SK-N-SH (cell line): ENCODE results near the gene MYO1E. TPM values are rescaled to one million over a fixed set of nuclear protein-coding genes. Genes with fewer than 3 reads are reported as not detected.

Source experiments
- CTCF ChIA-PET: fragments of 300-600, 350-600 bp; formaldehyde crosslinking; extraction: SDS; loops from one replicate; lab custom pipeline; 2021; lab: Yijun Ruan, JAX
- POLR2A ChIA-PET: fragments of 350-600 bp; sonication (Branson Sonifier 250); formaldehyde crosslinking; extraction: SDS; loops from one replicate; lab custom pipeline; 2020; ENCODE audit warnings: antibody characterized with exemption, inconsistent platforms; lab: Yijun Ruan, JAX
- DNase-seq: peaks from one replicate; pipeline ENCODE4 v3.0.0; 2012
- H2AFZ ChIP-seq: fragments of 200-600 bp; sonication (generic); 2 replicates; pipeline ENCODE4 v1.8.1; 2016; ENCODE audit warnings: antibody characterized with exemption, mild to moderate bottlenecking, low read depth
- H3F3A ChIP-seq: fragments of 200-600 bp; sonication (generic); replicated peaks from 2 replicates; pipeline ENCODE3; 2016; ENCODE audit warnings: antibody characterized with exemption, mild to moderate bottlenecking; ENCODE audit not compliant: insufficient read depth
- H3K27ac ChIP-seq, 2 experiments: fragments of 200-500 bp in 1 of 2; fragments of 200-600 bp in 1 of 2; sonication (Bioruptor generic) in 1 of 2; sonication (generic), shearing (Covaris generic) in 1 of 2; 2 replicates each; pipeline versions ENCODE4 v1.5.1 to v1.6.1; 2014 to 2016; ENCODE audit warnings: low read depth in 2 of 2, inconsistent platforms in 1 of 2, low read length in 1 of 2, mild to moderate bottlenecking in 1 of 2, mixed read lengths in 1 of 2
- H3K27me3 ChIP-seq: fragments of 200-600 bp; sonication (generic), shearing (Covaris generic); 2 replicates; pipeline ENCODE4 v1.6.1; 2016; ENCODE audit warnings: mixed run types; ENCODE audit not compliant: insufficient read depth
- H3K36me3 ChIP-seq, 2 experiments: fragments of 200-500 bp in 1 of 2; fragments of 200-600 bp in 1 of 2; sonication (Bioruptor generic) in 1 of 2; sonication (generic) in 1 of 2; replicated peaks in 1 of 2; 2 replicates each; pipeline versions ENCODE3 to v1.5.1; 2014 to 2016; ENCODE audit warnings: low read length in 1 of 2, mild to moderate bottlenecking in 1 of 2; ENCODE audit not compliant: insufficient read depth in 2 of 2, control insufficient read depth in 1 of 2
- H3K4me1 ChIP-seq, 2 experiments: fragments of 200-500 bp in 1 of 2; fragments of 200-600 bp in 1 of 2; sonication (Bioruptor generic) in 1 of 2; sonication (generic), shearing (Covaris generic) in 1 of 2; 2 replicates each; pipeline versions ENCODE4 v1.5.1 to v1.6.1; 2014 to 2016; ENCODE audit warnings: low read depth in 1 of 2, low read length in 1 of 2, mixed run types in 1 of 2; ENCODE audit not compliant: insufficient read depth in 2 of 2, control insufficient read depth in 1 of 2
- H3K4me2 ChIP-seq: fragments of 200-600 bp; sonication (generic), shearing (Covaris generic); 2 replicates; pipeline ENCODE4 v1.6.1; 2017; ENCODE audit warnings: mixed run types
- H3K4me3 ChIP-seq, 2 experiments: fragments of 200-500 bp in 1 of 2; fragments of 200-600 bp in 1 of 2; sonication (Bioruptor generic) in 1 of 2; sonication (generic), shearing (Covaris generic) in 1 of 2; 2 replicates each; pipeline versions ENCODE4 v1.5.1 to v1.8.1; 2014 to 2016; ENCODE audit warnings: low read depth in 2 of 2, inconsistent platforms in 1 of 2, low read length in 1 of 2, mild to moderate bottlenecking in 1 of 2, mixed read lengths in 1 of 2, moderate library complexity in 1 of 2
- H3K79me2 ChIP-seq: fragments of 200-600 bp; sonication (generic); 2 replicates; pipeline ENCODE4 v1.8.1; 2017; ENCODE audit warnings: mild to moderate bottlenecking; ENCODE audit not compliant: insufficient read depth
- H3K9ac ChIP-seq: fragments of 200-600 bp; sonication (generic); 2 replicates; pipeline ENCODE4 v1.6.1; 2017; ENCODE audit warnings: mixed run types
- H3K9me2 ChIP-seq: fragments of 200-600 bp; sonication (generic); 2 replicates; pipeline ENCODE4 v1.6.1; 2017; ENCODE audit warnings: mixed run types
- H3K9me3 ChIP-seq: fragments of 200-600 bp; sonication (generic); 2 replicates; pipeline ENCODE4 v1.6.1; 2017; ENCODE audit warnings: mixed run types, mild to moderate bottlenecking, moderate library complexity
- H4K20me1 ChIP-seq: fragments of 200-600 bp; sonication (generic); 2 replicates; pipeline ENCODE4 v1.6.1; 2017; ENCODE audit warnings: mild to moderate bottlenecking, mixed run types; ENCODE audit not compliant: insufficient read depth
- CHD2 ChIP-seq: fragments of 150-350 bp; IDR thresholded peaks from 2 replicates; pipeline ENCODE4 v1.6.1; 2018; ENCODE audit warnings: low read length; ENCODE audit not compliant: partially characterized antibody
- ELF1 ChIP-seq: IDR thresholded peaks from 2 replicates; pipeline ENCODE4 v1.4.0; 2012
- FOXJ3 ChIP-seq: sonication (generic); formaldehyde crosslinking; IDR thresholded peaks from 2 replicates; pipeline ENCODE4 v1.5.1; 2020; ENCODE audit warnings: mild to moderate bottlenecking, missing genetic modification reagents
- FOXM1 ChIP-seq: IDR thresholded peaks from 2 replicates; pipeline ENCODE4 v1.4.0; 2012; ENCODE audit warnings: low read depth, mild to moderate bottlenecking
- GABPA ChIP-seq: IDR thresholded peaks from 2 replicates; pipeline ENCODE4 v1.4.0; 2012; ENCODE audit warnings: low read depth, mild to moderate bottlenecking
- MEF2A ChIP-seq: IDR thresholded peaks from 2 replicates; pipeline ENCODE4 v1.4.0; 2012; ENCODE audit warnings: low read depth, borderline replicate concordance
- MXI1 ChIP-seq: IDR thresholded peaks from 2 replicates; pipeline ENCODE4 v1.6.1; 2012; ENCODE audit warnings: mild to moderate bottlenecking, low read depth, low read length, improper control_type of control experiment
- NFIC ChIP-seq: IDR thresholded peaks from 2 replicates; pipeline ENCODE4 v1.4.0; 2012; ENCODE audit warnings: borderline replicate concordance
- NRF1 ChIP-seq: IDR thresholded peaks from 2 replicates; pipeline ENCODE4 v1.6.1; 2012; ENCODE audit warnings: low read depth, mild to moderate bottlenecking, low read length
- POLR2AphosphoS5 ChIP-seq: IDR thresholded peaks from 2 replicates; pipeline ENCODE4 v1.6.1; 2012; ENCODE audit warnings: low read depth, low read length
- RFX5 ChIP-seq: IDR thresholded peaks from 2 replicates; pipeline ENCODE4 v1.6.1; 2012; ENCODE audit warnings: mild to moderate bottlenecking, improper control_type of control experiment, low read length
- SIN3A ChIP-seq: IDR thresholded peaks from 2 replicates; pipeline ENCODE4 v1.6.1; 2012; ENCODE audit warnings: low read depth, mild to moderate bottlenecking, low read length, moderate library complexity, borderline replicate concordance
- TAF1 ChIP-seq: IDR thresholded peaks from 2 replicates; pipeline ENCODE4 v1.6.1; 2012; ENCODE audit warnings: low read depth, mild to moderate bottlenecking, low read length, moderate library complexity, borderline replicate concordance
- TCF12 ChIP-seq: IDR thresholded peaks from 2 replicates; pipeline ENCODE4 v1.4.0; 2012
- YY1 ChIP-seq: IDR thresholded peaks from 2 replicates; pipeline ENCODE4 v1.4.0; 2012; ENCODE audit warnings: low read depth, mild to moderate bottlenecking
- WGBS: methylation state at CpG from one replicate; pipeline ENCODE4 v1.1.6; 2017; ENCODE audit warnings: low lambda C conversion rate; 5-methylcytosine and 5-hydroxymethylcytosine counted together
- polyA plus RNA-seq, 3 experiments: library from polyadenylated mRNA; depleted of rRNA; stranded (reverse); fragments of >200 nt; gene quantifications; 2 replicates each; pipeline ENCODE4 v1.2.3, GENCODE V29; 2012
- TF ChIP-seq, protein P1 (sequence below): fragments of 150-350 bp; IDR thresholded peaks from 2 replicates; pipeline ENCODE4 v1.6.1; 2016; ENCODE audit warnings: mild to moderate bottlenecking, low read depth, low read length
- TF ChIP-seq, protein P2 (sequence below): fragments of 150-350 bp; IDR thresholded peaks from 2 replicates; pipeline ENCODE4 v1.6.1; 2017; ENCODE audit warnings: antibody characterized with exemption, low read length, low read depth, borderline replicate concordance
- TF ChIP-seq, protein P3 (sequence below): IDR thresholded peaks from 2 replicates; pipeline ENCODE4 v1.4.0; 2012; ENCODE audit warnings: low read depth, borderline replicate concordance
- TF ChIP-seq, protein P4 (sequence below): IDR thresholded peaks from 2 replicates; pipeline ENCODE4; 2012
- TF ChIP-seq, protein P5 (sequence below): IDR thresholded peaks from 2 replicates; pipeline ENCODE4 v1.4.0; 2012; ENCODE audit warnings: low read depth
- TF ChIP-seq, protein P6 (sequence below): IDR thresholded peaks from 2 replicates; pipeline ENCODE4 v1.6.1; 2012; ENCODE audit warnings: mild to moderate bottlenecking, low read depth, low read length, moderate library complexity
- TF ChIP-seq, protein P7 (sequence below): IDR thresholded peaks from 2 replicates; pipeline ENCODE4 v1.4.0; 2012; ENCODE audit warnings: low read depth, borderline replicate concordance

Gene MYO1E
- polyA plus RNA-seq, 1 of the 3 experiments (the other 2 are of a cell fraction), result 9.7 TPM

DNA sequence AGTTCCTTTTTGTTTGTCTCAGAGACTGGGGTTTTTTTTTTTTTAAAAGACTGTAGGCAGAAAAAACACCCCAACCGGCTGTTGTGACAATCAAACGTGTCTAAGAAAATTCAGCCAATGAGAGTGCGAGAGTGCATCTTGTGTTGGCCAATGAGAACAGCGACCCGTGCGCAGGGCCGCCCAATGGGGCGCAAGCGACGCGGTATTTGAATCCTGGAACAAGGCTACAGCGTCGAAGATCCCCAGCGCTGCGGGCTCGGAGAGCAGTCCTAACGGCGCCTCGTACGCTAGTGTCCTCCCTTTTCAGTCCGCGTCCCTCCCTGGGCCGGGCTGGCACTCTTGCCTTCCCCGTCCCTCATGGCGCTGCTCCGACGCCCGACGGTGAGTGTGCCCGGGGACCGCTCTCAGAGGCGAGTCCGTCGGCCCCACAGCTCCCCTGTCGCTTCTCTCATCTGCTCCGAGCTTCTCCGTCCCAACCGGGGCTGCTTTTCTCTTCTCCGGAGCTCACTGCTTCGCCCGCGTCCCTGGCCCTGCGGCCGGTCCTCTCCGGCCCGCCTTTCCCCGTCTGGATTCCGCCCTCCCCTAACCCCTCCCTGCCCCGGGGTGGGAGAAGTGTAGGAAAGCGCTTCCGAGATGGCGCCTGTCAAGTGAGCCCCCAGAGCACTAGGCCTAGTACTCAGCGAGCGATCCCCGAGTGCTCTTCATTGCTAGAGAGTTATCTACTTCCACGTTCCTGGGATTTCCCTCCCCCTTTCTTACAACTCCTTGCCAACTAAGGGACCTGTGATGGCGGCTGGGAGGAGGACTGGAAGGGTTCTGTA is 267.5 kb downstream of the MYO1E start, which contains the start of gene CCNB2:
Gene CCNB2, plus strand, starts transcription at position 235 of the 821 bp plus-strand sequence. Its CDS starts 123 bp downstream, at position 358.
- H3K4me3 ChIP-seq, result peak within 1 kb of the TSS; percentile 81 to 89
- TF ChIP-seq CHD2, result peak; percentile 60
- TF ChIP-seq FOXM1, result peak; percentile 99
- TF ChIP-seq ELF1, result 0 out of 2 replicates have a peak, but pooled peaks have one; percentile 6
- TF ChIP-seq GABPA, result no peak
- TF ChIP-seq, protein P1, sequence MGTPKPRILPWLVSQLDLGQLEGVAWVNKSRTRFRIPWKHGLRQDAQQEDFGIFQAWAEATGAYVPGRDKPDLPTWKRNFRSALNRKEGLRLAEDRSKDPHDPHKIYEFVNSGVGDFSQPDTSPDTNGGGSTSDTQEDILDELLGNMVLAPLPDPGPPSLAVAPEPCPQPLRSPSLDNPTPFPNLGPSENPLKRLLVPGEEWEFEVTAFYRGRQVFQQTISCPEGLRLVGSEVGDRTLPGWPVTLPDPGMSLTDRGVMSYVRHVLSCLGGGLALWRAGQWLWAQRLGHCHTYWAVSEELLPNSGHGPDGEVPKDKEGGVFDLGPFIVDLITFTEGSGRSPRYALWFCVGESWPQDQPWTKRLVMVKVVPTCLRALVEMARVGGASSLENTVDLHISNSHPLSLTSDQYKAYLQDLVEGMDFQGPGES, result peak; percentile 61
- TF ChIP-seq MXI1, result peak; percentile 94
- peak; percentile 98 for TF ChIP-seq SIN3A
- TF ChIP-seq YY1, result peak; percentile 71; the same call in 1 of the 2 replicates
- TF ChIP-seq NFIC, result no peak
- TF ChIP-seq NRF1, result peak; percentile 31; the same call in 1 of the 2 replicates
- TF ChIP-seq TCF12, result no peak
- no peak for TF ChIP-seq FOXJ3
- TF ChIP-seq, protein P2, sequence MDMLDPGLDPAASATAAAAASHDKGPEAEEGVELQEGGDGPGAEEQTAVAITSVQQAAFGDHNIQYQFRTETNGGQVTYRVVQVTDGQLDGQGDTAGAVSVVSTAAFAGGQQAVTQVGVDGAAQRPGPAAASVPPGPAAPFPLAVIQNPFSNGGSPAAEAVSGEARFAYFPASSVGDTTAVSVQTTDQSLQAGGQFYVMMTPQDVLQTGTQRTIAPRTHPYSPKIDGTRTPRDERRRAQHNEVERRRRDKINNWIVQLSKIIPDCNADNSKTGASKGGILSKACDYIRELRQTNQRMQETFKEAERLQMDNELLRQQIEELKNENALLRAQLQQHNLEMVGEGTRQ, result peak; percentile 29; the same call in 1 of the 2 replicates
- TF ChIP-seq, protein P3, sequence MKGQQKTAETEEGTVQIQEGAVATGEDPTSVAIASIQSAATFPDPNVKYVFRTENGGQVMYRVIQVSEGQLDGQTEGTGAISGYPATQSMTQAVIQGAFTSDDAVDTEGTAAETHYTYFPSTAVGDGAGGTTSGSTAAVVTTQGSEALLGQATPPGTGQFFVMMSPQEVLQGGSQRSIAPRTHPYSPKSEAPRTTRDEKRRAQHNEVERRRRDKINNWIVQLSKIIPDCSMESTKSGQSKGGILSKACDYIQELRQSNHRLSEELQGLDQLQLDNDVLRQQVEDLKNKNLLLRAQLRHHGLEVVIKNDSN, result peak; percentile 70; the same call in 1 of the 2 replicates
- TF ChIP-seq, protein P4, sequence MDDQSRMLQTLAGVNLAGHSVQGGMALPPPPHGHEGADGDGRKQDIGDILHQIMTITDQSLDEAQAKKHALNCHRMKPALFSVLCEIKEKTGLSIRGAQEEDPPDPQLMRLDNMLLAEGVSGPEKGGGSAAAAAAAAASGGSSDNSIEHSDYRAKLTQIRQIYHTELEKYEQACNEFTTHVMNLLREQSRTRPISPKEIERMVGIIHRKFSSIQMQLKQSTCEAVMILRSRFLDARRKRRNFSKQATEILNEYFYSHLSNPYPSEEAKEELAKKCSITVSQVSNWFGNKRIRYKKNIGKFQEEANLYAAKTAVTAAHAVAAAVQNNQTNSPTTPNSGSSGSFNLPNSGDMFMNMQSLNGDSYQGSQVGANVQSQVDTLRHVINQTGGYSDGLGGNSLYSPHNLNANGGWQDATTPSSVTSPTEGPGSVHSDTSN, result peak; percentile 87
- peak; percentile 7; the same call in 1 of the 2 replicates for TF ChIP-seq TAF1
- TF ChIP-seq, protein P5, sequence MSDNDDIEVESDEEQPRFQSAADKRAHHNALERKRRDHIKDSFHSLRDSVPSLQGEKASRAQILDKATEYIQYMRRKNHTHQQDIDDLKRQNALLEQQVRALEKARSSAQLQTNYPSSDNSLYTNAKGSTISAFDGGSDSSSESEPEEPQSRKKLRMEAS, result 0 out of 2 replicates have a peak, but pooled peaks have one; percentile 54
- TF ChIP-seq RFX5, result peak; percentile 80
- TF ChIP-seq POLR2AphosphoS5, result peak; percentile 79
- TF ChIP-seq, protein P6, sequence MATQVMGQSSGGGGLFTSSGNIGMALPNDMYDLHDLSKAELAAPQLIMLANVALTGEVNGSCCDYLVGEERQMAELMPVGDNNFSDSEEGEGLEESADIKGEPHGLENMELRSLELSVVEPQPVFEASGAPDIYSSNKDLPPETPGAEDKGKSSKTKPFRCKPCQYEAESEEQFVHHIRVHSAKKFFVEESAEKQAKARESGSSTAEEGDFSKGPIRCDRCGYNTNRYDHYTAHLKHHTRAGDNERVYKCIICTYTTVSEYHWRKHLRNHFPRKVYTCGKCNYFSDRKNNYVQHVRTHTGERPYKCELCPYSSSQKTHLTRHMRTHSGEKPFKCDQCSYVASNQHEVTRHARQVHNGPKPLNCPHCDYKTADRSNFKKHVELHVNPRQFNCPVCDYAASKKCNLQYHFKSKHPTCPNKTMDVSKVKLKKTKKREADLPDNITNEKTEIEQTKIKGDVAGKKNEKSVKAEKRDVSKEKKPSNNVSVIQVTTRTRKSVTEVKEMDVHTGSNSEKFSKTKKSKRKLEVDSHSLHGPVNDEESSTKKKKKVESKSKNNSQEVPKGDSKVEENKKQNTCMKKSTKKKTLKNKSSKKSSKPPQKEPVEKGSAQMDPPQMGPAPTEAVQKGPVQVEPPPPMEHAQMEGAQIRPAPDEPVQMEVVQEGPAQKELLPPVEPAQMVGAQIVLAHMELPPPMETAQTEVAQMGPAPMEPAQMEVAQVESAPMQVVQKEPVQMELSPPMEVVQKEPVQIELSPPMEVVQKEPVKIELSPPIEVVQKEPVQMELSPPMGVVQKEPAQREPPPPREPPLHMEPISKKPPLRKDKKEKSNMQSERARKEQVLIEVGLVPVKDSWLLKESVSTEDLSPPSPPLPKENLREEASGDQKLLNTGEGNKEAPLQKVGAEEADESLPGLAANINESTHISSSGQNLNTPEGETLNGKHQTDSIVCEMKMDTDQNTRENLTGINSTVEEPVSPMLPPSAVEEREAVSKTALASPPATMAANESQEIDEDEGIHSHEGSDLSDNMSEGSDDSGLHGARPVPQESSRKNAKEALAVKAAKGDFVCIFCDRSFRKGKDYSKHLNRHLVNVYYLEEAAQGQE, result no peak
- TF ChIP-seq, protein P7, sequence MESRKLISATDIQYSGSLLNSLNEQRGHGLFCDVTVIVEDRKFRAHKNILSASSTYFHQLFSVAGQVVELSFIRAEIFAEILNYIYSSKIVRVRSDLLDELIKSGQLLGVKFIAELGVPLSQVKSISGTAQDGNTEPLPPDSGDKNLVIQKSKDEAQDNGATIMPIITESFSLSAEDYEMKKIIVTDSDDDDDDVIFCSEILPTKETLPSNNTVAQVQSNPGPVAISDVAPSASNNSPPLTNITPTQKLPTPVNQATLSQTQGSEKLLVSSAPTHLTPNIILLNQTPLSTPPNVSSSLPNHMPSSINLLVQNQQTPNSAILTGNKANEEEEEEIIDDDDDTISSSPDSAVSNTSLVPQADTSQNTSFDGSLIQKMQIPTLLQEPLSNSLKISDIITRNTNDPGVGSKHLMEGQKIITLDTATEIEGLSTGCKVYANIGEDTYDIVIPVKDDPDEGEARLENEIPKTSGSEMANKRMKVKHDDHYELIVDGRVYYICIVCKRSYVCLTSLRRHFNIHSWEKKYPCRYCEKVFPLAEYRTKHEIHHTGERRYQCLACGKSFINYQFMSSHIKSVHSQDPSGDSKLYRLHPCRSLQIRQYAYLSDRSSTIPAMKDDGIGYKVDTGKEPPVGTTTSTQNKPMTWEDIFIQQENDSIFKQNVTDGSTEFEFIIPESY, result no peak
- no peak for TF ChIP-seq MEF2A
- H2AFZ ChIP-seq, result peak within 1 kb of the TSS; percentile 98
- no peaks in the 10 kb centered on the region for H4K20me1 ChIP-seq
- peaks cover 19% of the 10 kb centered on the region for H3F3A ChIP-seq
- peak within 1 kb of the TSS; percentile 34 to 75 for H3K27ac ChIP-seq
- peak within 1 kb of the TSS; percentile 87 for H3K9ac ChIP-seq
- DNase-seq, result peak; percentile 92
- peaks cover 15 to 38% of the 10 kb centered on the region in 2 experiments for H3K36me3 ChIP-seq
- H3K9me2 ChIP-seq, result no peaks in the 10 kb centered on the region
- H3K4me2 ChIP-seq, result peak within 1 kb of the TSS; percentile 96
- H3K4me1 ChIP-seq, result peaks cover 0 to 7% of the 10 kb centered on the region in 2 experiments; a peak in 2 of 4 replicates
- peaks cover 36% of the 10 kb centered on the region for H3K79me2 ChIP-seq
- ChIA-PET POLR2A (no interaction called here), CTCF (interaction anchor here (0.9 kb wide), 1 partner anchor 22 kb away, joined by 3 read pairs; no protein-coding TSS in a partner anchor)
- under 1% methylated on average over 33 of the region's 57 CpGs for WGBS
- no peaks in the 10 kb centered on the region for H3K27me3 ChIP-seq
- no peaks in the 10 kb centered on the region for H3K9me3 ChIP-seq
